Peyer's patch (tissue), 4 donors: ENCODE data around the gene GSC2.

ENCODE experiments used
- POLR2A ChIP-seq, 2 donors: fragments of 450-650 bp; IDR thresholded peaks; one replicate each; pipeline ENCODE4 v1.5.1; 2017; ENCODE audit warnings: antibody characterized with exemption in 2 of 2, mild to moderate bottlenecking in 2 of 2, moderate library complexity in 2 of 2
- TF ChIP-seq, protein P1 (sequence below), 6 experiments: fragments of 450-650 bp in 4 of 6; fragments of 200-600 bp in 2 of 6; sonication (generic) in 1 of 6; IDR thresholded peaks; one replicate each; pipeline ENCODE4 v1.5.1; 2017 to 2019; ENCODE audit warnings: antibody characterized with exemption in 6 of 6, mild to moderate bottlenecking in 3 of 6, moderate library complexity in 1 of 6

DNA sequence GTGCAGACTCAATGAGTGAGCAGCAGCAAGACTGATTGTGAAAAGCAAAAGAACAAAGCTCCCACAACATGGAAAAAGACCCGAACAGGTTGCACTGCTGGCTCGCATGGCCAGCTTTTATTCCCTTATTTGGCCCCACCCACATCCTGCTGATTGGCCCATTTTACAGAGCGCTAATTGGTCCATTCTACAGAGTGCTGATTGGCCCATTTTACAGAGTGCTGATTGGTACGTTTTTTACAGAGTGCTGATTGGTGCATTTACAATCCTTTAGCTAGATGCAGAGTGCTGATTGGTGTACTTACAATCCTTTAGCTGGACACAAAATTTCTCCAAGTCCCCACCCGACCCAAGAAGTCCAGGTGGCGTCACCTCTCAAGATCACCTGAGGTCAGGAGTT lies 43.8 kb upstream of the GSC2 start:
- TF ChIP-seq, protein P1, sequence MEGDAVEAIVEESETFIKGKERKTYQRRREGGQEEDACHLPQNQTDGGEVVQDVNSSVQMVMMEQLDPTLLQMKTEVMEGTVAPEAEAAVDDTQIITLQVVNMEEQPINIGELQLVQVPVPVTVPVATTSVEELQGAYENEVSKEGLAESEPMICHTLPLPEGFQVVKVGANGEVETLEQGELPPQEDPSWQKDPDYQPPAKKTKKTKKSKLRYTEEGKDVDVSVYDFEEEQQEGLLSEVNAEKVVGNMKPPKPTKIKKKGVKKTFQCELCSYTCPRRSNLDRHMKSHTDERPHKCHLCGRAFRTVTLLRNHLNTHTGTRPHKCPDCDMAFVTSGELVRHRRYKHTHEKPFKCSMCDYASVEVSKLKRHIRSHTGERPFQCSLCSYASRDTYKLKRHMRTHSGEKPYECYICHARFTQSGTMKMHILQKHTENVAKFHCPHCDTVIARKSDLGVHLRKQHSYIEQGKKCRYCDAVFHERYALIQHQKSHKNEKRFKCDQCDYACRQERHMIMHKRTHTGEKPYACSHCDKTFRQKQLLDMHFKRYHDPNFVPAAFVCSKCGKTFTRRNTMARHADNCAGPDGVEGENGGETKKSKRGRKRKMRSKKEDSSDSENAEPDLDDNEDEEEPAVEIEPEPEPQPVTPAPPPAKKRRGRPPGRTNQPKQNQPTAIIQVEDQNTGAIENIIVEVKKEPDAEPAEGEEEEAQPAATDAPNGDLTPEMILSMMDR (IDR thresholded peaks at IDR 0.05) = no peak
- TF ChIP-seq POLR2A (IDR thresholded peaks at IDR 0.05) = no peak
